ENCODE measurements around the gene CPNE8.
A peak's percentile ranks its signal among the peaks of the same experiment; 100 is the strongest.

The CPNE8 gene

DNA sequence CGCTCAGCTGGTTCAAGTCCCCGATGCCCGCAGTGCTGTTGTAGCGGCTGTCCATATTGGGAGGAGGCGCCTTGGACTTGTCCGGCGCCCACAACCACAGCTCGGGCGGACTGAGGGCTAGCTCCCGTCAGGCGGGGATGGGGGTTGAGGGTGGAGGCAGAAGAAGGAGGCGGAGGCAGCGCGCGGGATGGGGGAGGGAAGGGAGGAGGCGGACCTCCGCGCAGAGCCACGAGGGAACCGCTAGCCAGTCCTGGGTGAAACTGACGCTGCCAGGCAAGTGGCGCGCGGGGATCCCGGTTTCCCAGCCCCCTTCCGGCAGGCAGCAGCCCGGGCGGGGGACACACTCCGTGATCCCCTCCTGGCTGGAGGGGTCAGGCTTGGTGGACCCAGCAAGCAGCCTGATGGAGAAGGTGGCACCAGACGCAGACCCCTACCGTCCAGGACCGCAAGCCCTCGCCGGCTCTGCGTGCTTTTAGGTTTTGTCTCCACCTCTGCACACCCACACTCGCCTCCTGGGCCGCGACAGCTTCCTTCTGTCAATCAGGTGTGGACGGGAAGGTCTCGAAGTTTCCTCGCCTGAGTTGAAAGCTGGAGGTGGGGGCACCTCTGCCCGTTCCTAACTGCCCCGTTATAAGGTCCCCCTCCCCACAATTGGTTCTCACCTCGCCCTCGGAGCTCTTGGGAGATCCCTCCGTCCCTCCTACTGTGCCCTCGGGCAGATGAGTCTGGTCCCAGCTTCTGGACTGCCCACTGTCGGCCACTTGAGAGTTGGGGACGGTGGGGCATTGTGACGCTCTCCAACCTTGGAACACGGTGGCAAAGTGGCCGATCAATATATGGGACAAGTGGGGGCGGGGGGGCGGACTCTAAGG lies at the start of gene CPNE8:
Gene CPNE8 (minus strand): TSS at position 112 of the 872 bp plus-strand sequence. CDS start 57 bp downstream, at position 55.
- DNase-seq (ENCODE audit: low spot score): peak; percentile 50

DNA sequence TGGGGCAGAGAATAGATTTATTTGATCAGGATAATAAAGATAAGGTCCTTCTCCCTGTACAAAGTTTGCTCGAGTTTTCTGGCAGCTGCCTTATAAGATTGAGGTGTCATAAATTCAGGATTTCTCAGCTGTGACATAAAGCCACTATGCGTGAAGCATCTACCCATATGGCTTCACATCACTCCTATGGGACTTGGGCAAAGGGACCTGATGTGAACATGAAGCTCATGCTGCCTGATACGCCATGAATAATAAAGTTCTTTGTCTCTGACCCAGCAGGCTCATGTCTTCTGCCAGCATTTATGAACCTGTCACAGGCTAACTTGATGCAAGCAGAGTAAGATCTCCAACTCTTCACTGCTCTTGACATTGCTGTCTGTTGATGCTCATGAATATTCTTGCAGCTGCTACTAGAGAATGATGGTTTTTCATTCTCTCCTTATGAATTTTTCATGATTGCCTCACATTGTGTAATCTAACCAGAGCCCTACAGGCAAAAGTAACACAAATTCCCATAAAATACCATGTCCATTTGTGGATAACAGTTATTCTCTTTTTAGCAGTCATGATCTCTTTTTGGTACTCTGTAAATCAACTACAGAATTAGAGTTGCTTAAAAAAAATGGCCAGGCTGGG lies 49.0 kb upstream of the CPNE8 start:
- no peak for DNase-seq (ENCODE audit: low spot score)

DNA sequence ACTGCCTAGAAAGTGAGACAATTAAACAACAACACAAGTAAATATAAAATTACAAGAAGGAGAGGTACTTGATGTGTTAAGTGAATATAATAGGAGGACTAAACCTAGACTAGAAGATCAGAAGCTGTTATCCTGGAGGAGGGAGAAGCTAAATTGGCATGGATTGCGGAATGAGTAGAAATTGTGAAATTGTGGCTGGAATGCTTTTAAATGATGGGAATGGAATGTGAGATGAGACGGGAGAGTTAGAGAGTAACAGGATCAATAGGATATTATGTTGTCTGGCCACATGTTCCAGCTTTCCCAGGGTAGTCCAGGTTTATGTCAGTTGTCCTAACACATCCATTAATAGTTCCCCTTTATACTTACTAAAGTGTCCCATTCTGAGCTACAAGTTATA lies 44.0 kb upstream of the CPNE8 start:
- DNase-seq (ENCODE audit: low spot score): no peak

DNA sequence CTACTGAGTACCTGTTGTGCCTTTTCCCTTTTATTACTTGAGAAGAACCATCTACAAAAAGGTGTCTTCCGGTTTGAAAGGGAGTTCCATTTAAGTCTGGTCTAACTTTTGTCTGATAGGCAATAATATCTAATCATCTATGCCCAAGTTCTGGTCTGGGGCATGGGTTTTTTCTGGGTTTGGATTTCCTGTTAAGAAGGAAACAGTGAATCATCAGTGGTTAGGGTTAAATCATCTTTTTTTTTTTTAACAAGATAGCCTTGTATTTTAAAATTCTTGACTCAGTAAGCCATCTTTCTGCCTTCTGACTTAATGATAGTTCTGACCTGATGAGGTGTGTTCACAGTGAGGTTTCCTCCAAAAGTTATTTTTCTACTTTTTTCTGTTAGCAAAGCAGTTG lies 29.3 kb upstream of the CPNE8 start:
- DNase-seq (ENCODE audit: low spot score): no peak

DNA sequence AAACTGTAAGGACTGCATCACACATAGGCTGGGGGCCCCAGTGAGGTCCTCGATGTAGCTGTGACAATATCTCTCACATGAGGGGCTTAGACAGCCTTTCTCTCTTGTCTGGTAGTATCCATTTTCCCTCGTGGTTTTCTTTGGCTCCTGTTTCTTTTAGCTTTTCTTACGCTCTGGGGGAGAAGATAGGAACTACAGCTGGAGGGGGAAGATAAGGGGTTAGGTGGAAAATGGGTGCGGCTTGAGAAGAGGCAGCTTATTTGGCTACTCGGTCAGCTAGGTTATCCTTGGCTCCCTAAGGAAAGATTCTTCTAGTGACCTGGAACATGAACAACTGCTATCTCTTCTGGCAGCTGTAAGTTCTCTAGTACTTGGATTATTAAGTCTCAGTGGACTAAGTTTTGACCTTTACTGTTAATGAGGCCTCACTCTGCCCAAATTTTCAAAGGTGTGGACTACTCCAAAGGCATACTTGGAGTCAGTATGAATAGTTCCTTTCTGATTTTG lies 28.7 kb upstream of the CPNE8 start:
- DNase-seq (ENCODE audit: low spot score): no peak

DNA sequence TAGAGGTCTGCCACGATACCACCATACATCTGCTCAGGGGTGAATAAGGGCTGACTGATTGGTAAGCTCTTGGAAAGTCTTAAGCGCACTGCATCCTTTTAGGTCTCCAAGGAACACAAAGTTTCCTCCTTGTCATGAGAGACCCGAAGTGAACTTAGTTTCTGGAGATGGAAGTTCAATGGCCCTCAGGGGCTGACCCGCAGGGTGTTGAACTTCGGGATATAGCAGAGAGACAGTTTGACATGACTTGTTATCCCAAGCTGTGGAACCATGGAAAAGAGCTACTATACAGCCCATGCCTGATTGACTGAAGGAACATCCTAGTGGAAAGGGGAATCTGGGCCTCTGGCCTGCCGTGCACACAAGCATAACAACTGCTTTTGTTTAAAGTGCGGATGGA lies 26.9 kb upstream of the CPNE8 start:
- DNase-seq (ENCODE audit: low spot score): no peak

DNA sequence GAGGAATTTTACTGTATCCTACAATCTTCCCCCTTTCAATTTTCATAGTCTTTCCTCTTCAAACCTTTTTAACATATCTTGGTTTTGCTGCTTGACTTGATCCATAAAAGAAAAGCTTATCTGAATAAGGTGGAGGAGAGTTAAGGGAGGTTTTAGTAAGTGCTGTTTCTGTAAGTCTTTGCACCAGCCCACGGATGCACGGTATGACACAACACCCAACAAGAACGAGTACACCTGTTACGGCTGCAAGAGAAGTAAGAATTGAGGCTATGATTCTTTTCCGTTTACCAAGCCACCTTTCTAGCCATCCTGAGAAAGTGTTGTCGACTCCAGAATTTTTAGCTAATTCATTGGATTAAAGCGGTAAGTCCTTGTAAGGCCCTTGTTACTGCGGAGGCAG lies 26.1 kb upstream of the CPNE8 start:
- no peak for DNase-seq (ENCODE audit: low spot score)

DNA sequence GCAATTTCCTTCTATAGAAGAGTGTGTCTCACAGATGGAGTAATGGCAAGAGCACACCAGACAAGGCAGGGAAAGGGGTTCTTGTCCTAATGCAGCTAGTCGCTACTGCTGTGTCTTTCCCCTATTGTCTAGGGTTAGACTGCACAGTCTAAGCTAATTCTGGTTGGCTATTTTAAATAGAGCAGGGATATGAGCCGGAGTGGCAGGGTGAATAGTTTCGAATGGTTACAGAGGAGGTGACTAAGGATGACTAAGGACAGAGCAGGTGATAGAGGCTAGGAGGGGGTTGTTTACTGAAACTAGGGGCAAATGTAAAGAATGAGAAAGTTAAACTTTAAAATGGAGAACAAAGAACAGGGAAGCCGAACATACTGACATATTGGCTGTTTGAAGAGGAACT lies 25.6 kb upstream of the CPNE8 start:
- DNase-seq (ENCODE audit: low spot score): no peak

DNA sequence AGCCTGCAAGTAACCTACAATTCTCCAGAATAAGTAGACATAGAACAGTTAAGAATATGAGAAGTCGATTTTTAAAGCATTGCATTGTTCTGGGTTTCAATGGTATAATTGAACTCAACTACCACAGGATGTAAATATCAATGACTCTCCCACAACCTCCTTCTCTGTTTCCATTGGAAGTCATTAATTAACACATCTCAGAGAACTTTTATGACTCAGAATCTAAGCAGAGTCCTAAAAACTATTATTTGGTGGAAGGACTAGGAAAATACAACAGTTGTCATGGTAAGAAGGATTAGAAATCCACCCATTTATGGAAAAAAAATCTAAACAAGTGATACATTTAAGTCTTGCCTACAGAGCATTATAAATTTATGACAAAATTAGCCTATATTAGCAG lies 21.1 kb upstream of the CPNE8 start:
- no peak for DNase-seq (ENCODE audit: low spot score)

DNA sequence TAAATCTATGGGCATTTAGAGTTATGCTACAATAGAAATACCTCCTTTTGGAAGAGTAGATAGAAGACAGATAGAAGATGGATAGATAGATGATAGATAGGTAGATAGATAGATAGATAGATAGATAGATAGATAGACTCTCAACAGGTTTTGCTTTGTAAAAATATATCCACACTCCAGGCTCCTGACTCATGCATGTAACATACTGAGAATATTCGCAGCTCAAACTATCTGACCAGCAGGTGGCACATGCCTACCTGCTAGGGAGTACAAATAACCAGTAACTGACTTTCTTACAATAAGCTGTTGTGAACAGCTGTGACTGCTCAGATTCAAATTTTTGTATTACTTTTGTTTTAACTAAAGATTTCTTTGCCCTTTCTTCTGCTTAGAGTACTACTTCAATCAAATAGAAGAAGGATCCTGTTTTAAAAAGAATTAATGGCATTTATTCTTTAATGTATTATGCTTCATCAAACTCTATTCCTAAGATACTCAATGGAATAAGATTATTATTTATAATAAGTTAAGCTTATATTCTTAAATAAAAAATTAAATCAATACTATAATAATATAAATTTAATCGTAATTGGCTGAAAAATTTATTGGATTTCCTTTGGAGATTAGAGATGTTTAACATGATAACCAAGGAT lies 15.8 kb upstream of the CPNE8 start:
- peak; percentile 63 for DNase-seq (ENCODE audit: low spot score)

DNA sequence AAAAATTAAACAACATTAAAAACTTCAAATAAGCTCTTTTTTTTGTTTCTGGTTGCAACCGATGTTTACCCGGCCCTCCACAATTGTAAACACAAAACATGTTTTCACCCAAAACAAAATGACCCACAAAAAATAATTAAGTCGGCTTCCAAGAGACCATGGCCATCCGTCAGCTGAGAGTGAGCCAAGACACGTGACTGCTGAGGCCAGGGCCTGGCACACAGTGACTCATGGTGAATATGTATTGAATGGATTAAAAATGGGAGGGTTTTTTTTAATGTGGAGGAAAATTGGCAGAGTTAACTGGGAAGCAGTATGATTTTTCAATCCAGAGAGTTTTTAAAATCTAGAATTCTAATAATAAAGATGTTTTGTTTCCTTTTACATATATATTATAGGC lies 13.8 kb upstream of the CPNE8 start:
- DNase-seq (ENCODE audit: low spot score): no peak

DNA sequence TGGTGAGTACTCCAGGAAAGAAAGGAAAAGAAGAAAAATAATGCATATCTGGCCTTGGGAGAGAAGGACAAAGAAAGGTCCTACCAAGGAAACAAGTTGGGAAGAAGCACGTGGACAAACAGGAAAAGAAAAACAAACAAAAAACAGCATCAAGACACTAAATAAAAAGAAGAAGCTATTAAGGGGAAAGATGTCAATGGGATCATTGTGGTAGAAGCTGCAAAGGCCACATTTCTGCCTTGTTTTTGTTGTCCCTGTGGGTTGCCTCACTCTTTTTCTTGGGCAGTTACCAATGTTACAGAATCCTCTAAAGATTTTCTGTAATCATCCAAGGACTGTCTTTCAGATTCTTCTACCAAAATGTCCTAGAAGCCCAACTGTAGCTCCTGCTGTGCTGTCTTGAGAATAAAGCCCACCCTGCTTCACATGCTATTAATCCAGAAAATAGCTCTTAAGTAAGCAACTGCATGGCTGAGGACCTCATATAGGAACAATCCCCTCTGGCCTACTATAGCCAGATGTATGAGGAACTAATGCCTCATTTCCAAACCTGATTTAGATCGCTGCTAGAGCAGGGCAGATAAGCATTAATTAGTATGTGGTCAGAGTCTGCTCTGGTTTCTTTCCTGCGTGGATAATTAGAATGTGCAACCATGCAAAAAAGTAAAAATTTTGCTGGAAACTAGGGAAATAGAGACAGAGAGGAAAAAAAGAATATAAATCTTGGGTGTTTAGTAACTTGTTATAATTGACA lies 10.2 kb upstream of the CPNE8 start:
- no peak for DNase-seq (ENCODE audit: low spot score)

DNA sequence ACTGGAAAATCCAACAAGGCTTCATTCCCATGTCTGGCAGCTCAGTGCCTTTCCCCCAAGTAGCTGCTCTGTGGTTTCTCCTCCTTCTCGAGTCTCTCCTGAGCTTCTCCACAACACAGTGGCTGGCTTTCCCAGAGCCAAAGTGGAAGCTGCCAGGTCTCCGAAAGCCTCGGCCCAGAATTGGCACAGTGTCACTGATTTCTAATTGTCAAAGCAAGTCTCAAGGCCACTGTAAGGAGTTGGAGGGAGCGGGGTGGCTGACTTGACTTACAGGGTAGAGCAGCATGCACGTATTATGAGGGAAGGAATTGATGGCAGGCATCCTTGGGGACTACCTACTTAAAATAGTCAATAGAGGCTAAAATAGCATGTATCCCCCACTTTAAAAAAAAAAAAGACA lies 6.7 kb upstream of the CPNE8 start:
- no peak for DNase-seq (ENCODE audit: low spot score)

DNA sequence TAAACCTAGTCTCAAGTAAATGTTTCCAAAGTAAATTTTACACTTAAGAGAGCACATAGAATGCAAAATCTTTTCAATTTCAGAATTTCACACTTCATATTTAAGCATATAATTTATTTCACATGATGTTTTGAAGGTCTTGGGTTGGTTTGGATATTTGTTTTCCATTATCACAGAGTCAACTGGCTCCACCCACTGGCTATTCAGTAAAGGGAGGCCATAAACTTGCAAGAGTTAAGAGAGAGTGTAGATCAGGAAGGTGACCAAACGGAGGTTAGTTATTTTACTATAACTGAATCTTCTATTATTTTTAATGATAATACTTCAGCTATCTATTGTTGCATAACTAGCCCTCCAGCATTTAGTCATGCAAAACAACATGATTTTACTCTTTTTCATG lies 6.2 kb upstream of the CPNE8 start:
- DNase-seq (ENCODE audit: low spot score): no peak

DNA sequence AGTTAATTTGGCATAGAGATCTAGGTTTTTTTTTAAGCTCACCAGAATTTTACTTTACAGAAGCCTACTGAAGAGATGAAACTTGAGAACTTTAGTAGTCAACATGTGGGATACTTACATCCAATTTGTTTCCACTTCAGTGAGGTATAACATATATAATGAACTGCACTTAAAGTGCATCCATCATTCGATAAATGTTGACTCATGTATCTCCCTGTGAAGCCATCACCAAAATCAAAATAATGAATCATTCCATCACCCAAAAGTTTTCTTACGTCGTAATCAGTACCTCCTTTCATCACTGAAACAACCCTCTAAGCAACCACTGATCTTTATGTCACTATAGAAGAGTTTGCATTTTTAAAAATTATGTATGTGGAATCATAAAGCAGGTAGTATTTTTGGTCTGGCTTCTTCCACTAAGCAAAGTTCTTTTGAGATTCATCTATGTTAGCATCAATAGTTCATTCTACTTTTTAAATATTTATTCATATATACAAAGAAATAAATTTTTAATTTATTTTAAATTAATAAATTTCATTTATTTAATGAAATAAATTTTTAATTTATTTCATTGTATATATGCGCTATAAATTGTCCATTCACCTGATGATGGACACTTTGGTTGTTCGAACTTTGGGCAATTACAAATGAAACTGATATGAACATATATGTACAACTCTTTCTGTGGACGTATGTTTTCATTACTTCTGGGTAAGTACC lies 2.0 kb upstream of the CPNE8 start:
- no peak for DNase-seq (ENCODE audit: low spot score)

DNA sequence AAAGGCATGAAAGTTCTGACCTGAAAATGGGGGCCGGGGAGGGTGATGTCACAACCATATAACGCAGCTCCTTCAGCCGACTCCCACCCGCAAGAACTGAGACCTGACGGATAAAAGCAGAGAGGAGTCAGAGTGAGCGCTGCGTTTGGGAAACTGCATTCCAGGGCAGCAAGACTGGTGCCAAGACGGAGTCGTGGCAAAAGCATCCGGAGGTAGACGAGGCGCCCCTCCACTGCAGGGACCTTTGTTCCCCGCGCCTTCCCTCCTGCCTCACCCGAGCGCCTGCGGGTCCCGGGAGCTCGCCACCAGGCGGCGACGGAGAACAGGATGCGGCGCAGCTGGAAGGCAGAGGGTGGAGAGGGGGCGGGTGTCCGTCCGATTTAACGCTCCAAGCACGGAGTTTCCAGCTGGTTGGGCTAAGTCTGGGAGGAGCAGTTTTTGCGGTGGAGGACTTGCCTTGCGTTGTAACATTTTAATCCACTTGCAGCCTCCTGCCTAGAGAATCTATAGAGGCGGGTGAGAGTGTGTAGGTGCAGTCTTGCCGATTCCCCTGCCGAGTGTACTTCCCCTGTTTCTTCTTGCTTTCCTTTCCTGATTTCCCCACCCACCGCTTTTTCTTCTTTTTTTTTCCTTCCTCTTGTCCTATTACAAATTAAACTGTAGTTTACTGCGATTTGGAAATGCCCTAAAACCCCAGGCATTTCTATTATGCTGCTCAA lies 1.2 kb upstream of the CPNE8 start:
- peak; percentile 80 for DNase-seq (ENCODE audit: low spot score)

DNA sequence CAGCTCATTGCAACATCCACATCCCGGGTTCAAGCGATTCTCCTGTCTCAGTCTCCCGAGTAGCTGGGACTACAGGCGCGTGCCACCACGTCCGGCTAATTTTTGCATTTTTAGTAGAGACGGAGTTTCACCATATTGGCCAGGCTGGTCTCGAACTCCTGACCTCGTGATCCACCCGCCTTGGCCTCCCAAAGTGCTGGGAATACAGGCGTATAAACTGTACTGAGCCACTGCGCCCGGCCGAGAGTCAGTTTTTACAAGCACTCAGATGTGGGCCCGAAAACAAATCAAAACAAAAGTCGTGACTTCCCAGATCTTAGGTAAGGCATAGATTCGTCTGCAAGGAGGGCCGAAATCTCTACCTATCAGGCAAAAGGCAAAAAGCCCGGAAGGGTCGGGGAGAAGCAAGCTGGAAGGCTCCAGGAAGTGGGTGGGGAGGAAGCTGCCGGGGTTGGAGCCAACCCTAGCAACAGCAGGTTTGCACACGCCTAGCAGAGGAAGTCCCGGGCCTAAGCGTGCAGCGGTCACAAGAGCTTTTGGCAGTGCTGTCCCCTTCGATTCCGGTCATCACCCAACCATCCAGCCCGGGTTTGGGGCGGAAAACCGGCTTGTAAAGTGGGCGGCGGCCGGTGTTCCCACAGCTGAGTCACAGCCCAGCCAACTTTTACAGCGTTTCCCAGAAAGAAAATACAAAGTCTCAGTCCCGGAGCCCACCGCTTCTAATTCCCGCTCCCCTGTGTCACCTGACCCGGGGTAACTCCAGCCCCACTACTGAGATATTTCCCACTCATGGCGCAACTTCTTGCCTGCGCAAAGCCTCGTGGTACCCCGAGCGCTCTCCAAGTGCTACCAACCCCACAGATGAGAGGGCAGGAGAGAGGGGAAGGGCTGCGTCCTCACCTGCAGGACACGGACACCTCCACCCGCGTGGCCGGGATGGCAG lies 583 bp downstream of the CPNE8 start:
- peak; percentile 89 for DNase-seq (ENCODE audit: low spot score)

DNA sequence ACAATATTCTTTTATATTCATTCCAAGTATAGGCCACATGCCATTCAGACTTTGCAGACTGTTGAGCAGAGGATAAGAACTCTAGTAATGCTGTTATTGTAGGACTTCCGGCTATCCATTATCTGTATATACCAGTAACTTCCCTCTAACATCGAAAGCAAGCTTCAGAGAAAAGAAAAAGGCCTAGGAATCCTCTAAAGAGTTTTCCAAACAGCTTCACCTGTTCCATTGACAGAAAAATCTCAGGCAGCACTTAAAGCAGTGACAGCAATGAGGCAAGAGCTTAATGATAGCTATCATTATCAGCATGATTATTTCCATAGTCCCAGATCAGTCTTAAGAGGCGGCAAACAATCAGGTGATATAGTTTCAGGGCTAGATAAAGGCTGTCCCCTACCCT lies 1.8 kb downstream of the CPNE8 start:
- peak; percentile 26 for DNase-seq (ENCODE audit: low spot score)

DNA sequence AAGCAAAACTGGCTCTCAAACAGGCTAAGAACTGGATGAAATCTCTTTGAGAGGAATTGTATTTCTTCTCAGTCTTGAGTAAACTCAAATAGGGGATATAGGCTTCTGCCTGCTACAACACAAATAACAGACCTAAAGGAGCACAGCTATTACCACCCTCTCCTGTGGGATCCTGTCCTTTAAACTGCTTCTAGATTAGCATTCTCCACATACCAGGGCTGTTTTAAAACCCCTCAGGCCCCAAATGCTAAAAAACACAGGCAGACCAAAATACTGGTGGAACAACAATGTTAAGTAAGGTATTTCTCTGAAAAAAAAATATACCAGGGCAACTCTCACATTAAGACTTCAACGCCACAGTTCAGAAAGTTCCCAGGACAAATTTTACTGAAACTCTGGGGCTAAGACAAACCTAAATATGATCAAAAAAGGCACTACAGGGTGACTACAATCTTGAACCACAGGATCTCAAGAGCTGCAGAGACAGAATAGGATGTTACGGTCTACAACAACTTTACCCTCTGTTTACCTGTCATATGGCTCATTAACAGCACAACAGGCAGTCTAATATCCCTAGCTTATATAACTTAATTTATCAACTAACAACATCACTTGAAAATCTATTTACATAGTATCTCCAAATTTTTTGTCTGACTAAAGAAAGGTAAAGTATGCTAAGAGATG lies 7.2 kb downstream of the CPNE8 start:
- DNase-seq (ENCODE audit: low spot score): no peak

Data from kidney capillary endothelial cell (primary cell).